K562 (cell line): ENCODE measurements around the gene SPAG4. TPM values are rescaled to one million over a fixed set of nuclear protein-coding genes. Genes with fewer than 3 reads are reported as not detected.

Experiments used
- CCNT2 ChIP-seq: IDR thresholded peaks from 2 replicates; pipeline ENCODE4 v1.6.1; 2011; ENCODE audit warnings: borderline replicate concordance, low read depth, mild to moderate bottlenecking, moderate library complexity, mixed read lengths, low read length; ENCODE audit not compliant: insufficient read length; ENCODE audit errors: extremely low read depth
- ETS2 ChIP-seq: IDR thresholded peaks from 2 replicates; pipeline ENCODE4 v1.6.1; 2016; ENCODE audit warnings: borderline replicate concordance, missing genetic modification characterization, mild to moderate bottlenecking, moderate library complexity, missing compliant biosample characterization; ENCODE audit not compliant: poor library complexity, severe bottlenecking
- MAZ ChIP-seq, 2 experiments: fragments of 450-650 bp in 1 of 2; sonication (generic) in 1 of 2; formaldehyde crosslinking; IDR thresholded peaks in 1 of 2; conservative IDR thresholded peaks in 1 of 2; 2 replicates each; pipeline versions ENCODE4 v1.4.0 to v1.5.0; 2020; ENCODE audit warnings: mild to moderate bottlenecking in 1 of 2, missing genetic modification reagents in 1 of 2
- NFE2 ChIP-seq: IDR thresholded peaks from 2 replicates; pipeline ENCODE4 v1.6.1; 2014; ENCODE audit warnings: antibody characterized with exemption, low read depth
- NR2C1 ChIP-seq, 2 experiments: fragments of 450-650 bp; IDR thresholded peaks; 2 replicates each; pipeline ENCODE4 v1.6.1; 2017; ENCODE audit warnings: mild to moderate bottlenecking in 2 of 2, antibody characterized with exemption in 1 of 2, inconsistent platforms in 1 of 2, missing compliant biosample characterization in 1 of 2, missing genetic modification characterization in 1 of 2
- PHB ChIP-seq: fragments of 250-450 bp; sonication (Bioruptor Pico); IDR thresholded peaks from 2 replicates; pipeline ENCODE4 v1.5.0; 2021
- PHF8 ChIP-seq: fragments of 200-600 bp; sonication (generic); IDR thresholded peaks from 2 replicates; pipeline ENCODE4 v1.6.1; 2012; ENCODE audit warnings: mixed run types, mild to moderate bottlenecking, inconsistent platforms, low read length, moderate library complexity, borderline replicate concordance
- PRDM10 ChIP-seq: fragments of 450-650 bp; IDR thresholded peaks from 2 replicates; pipeline ENCODE4 v1.6.1; 2018; ENCODE audit not compliant: partially characterized antibody
- PYGO2 ChIP-seq: fragments of 450-650 bp; IDR thresholded peaks from 2 replicates; pipeline ENCODE4 v1.6.1; 2016; ENCODE audit warnings: mild to moderate bottlenecking, missing genetic modification characterization, moderate library complexity, missing compliant biosample characterization
- RAD21 ChIP-seq, 2 experiments: fragments of 250-450 bp in 1 of 2; fragments of 450-650 bp in 1 of 2; sonication (Bioruptor Pico) in 1 of 2; formaldehyde crosslinking in 1 of 2; IDR thresholded peaks in 1 of 2; conservative IDR thresholded peaks in 1 of 2; 2 replicates each; pipeline versions ENCODE4 v1.4.0 to v1.8.0; 2020 to 2022; ENCODE audit warnings: mild to moderate bottlenecking in 2 of 2, moderate library complexity in 1 of 2
- SP2 ChIP-seq: IDR thresholded peaks from 2 replicates; pipeline ENCODE4 v1.6.1; 2011; ENCODE audit warnings: mild to moderate bottlenecking, low read depth, low read length, moderate library complexity; ENCODE audit not compliant: poor library complexity, severe bottlenecking; ENCODE audit errors: extremely low read depth
- UBTF ChIP-seq, 2 experiments: IDR thresholded peaks; 2 replicates each; pipeline ENCODE4 v1.6.1; 2012; ENCODE audit warnings: improper control_type of control experiment in 2 of 2, low read depth in 2 of 2, low read length in 2 of 2, borderline replicate concordance in 1 of 2
- ZBTB11 ChIP-seq, 3 experiments: fragments of 200-800 bp in 1 of 3; fragments of 250-450 bp in 1 of 3; fragments of 450-650 bp in 1 of 3; sonication (Bioruptor Pico) in 1 of 3; sonication (Bioruptor generic) in 1 of 3; formaldehyde crosslinking in 1 of 3; IDR thresholded peaks; 2 replicates each; pipeline versions ENCODE4 v1.6.1 to v1.8.0; 2016 to 2022; ENCODE audit warnings: mild to moderate bottlenecking in 2 of 3, missing genetic modification characterization in 2 of 3, missing compliant biosample characterization in 1 of 3, moderate library complexity in 1 of 3
- polyA plus RNA-seq, 8 experiments: library from polyadenylated mRNA; depleted of rRNA in 4 of 8; stranded (reverse) in 5 of 8; unstranded in 3 of 8; fragments of >200 nt; fragmentation: Nextera tagmentation in 2 of 8; fragmentation: Illumina TruSeq in 1 of 8; extraction: Ambion mirVana in 2 of 8; extraction: Trizol in 1 of 8; gene quantifications; 2 replicates each; pipeline versions ENCODE4 v1.2.1 to v1.2.3, GENCODE V29; 2011 to 2014; ENCODE audit warnings: inconsistent platforms in 1 of 8, missing spikeins in 1 of 8
- total RNA-seq, 7 experiments: library from RNA; depleted of rRNA in 6 of 7; stranded (reverse); fragments of >200 nt in 6 of 7; fragmentation: Illumina TruSeq in 2 of 7; extraction: Trizol in 2 of 7; gene quantifications; 2 replicates each; pipeline versions ENCODE4 v1.2.1 to v1.2.3, GENCODE V29; 2011 to 2021; ENCODE audit warnings: low replicate concordance in 1 of 7

Gene SPAG4
- total and polyA plus RNA-seq, 9 of the 15 experiments (the other 6 are each of a cell fraction or from before 2014, with no cell fraction given), result 1.6 to 11.4 (median 4.6) TPM

GRCh38 chr20:35617397-35618262 is 2.0 kb downstream of the SPAG4 start (continued):
- no peak for TF ChIP-seq NR2C1 (IDR thresholded peaks at IDR 0.05)
- no peak for TF ChIP-seq NR2C1 (tag; IDR thresholded peaks at IDR 0.05)
- TF ChIP-seq RAD21 (CRISPR knock-in tag; conservative IDR thresholded peaks at IDR 0.05 in 1 of 2, IDR thresholded peaks at IDR 0.05 in 1 of 2), result peak in 1 of 2 experiments; percentile 44; a peak in 2 of 4 replicates
- no peak for TF ChIP-seq SP2
- TF ChIP-seq ETS2 (tag), result no peak
- no peak for TF ChIP-seq PYGO2 (tag)
- peak; percentile 23; the same call in 1 of the 2 replicates for TF ChIP-seq PHF8
- TF ChIP-seq PRDM10, result peak; percentile 48
- TF ChIP-seq MAZ (CRISPR knock-in tag; conservative IDR thresholded peaks at IDR 0.05 in 1 of 2, IDR thresholded peaks at IDR 0.05 in 1 of 2), result 0 out of 4 replicates have a peak, but pooled peaks of 1 of the 2 experiments have one; percentile 14
- peak; percentile 4; the same call in 1 of the 2 replicates for TF ChIP-seq NFE2
- TF ChIP-seq PHB (CRISPR knock-in tag), result no peak
- 0 out of 4 replicates have a peak, but pooled peaks of 1 of the 2 experiments have one; percentile 30 for TF ChIP-seq UBTF (IDR thresholded peaks at IDR 0.05; ENCODE audit: borderline replicate concordance in 1 of 2, low read depth in 2 of 2, low read length in 2 of 2)
- TF ChIP-seq CCNT2, result peak; percentile 30
- 0 out of 6 replicates have a peak, but pooled peaks of 1 of the 3 experiments have one; percentile 9 for TF ChIP-seq ZBTB11 (CRISPR knock-in tag; IDR thresholded peaks at IDR 0.05)
